GM12891 (cell line): ENCODE data around the gene VPS51.
"Not testable (repeated sequence)": the region's sequence is repeated elsewhere in the genome, so short reads cannot be mapped to it uniquely, and the experiment has no call there.

Source experiments
- POLR2A ChIP-seq: IDR thresholded peaks from 2 replicates; pipeline ENCODE4 v1.6.1; 2011; ENCODE audit warnings: low read depth, low read length, control low read depth
- POLR2AphosphoS5 ChIP-seq: IDR thresholded peaks from 2 replicates; pipeline ENCODE4 v1.6.1; 2011; ENCODE audit warnings: low read depth, low read length, control low read depth

- not testable (repeated sequence) for TF ChIP-seq POLR2A, POLR2AphosphoS5
Observed at GRCh38 chr11:65150131-65150508, 54.1 kb downstream of the VPS51 start.
